ENCODE data around the gene RUNX3.

Gene RUNX3

DNA sequence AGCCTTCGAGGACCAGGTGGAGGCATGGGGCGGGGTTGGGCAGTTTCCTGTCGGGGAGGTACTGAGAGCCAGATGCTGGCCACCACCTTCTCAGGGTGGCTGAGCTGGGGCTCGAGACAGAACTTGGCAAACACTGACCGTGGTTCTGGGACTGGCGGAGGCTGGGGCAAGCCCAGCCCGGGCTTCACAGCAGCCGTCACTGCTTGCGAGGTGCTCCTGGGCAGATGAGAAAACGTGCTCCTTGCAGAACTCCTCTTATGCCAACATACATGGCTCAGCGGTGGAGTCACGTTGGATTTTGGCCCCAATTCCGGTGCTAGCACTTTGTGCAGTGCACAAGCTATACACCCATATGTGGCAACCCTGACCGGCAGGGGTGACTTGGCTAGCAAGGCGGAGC lies 69.2 kb downstream of the RUNX3 start:
- DNase-seq, result no peak

DNA sequence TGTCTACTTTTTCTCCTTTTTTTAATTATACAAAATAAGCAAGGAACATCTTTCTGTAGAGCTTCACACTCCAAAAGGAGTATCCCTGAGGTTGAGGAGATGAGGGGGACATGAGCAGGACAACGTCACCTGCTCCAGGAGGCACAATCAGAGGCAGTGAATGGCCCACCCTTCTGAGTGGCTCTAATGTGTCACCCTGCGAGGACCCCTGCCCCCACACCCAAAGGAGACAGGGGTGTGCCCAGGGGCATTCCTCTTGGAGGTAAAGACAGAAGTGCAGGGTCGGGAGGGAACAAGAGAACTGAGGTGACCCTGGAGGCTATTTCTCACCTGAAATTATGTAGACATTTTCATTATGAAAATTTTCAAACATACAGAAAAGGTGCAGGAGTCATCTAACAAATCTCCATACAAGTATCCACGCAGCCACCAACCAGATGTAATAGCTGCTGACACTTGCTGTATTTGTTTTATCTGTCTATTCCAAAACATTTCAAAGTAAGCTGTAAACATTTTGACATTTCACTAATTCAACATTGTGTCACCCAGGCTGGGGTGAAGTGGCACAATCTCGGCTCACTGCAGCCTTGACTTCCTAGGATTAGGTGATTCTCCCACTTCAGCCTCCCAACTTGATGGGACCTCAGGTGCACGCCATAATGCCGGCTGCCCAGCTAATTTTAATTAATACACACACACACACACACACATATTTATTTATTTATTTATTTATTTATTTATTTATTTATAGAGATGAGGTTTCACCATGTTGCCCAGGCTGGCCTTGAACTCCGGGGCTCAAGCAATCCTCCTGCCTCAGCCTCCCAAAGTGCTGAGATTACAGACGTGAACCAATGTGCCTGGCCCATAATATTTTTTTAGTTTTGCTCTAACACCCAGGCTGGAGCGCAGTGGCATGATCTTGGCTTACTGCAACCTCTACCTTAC lies 70.7 kb downstream of the RUNX3 start:
- DNase-seq, result no peak

DNA sequence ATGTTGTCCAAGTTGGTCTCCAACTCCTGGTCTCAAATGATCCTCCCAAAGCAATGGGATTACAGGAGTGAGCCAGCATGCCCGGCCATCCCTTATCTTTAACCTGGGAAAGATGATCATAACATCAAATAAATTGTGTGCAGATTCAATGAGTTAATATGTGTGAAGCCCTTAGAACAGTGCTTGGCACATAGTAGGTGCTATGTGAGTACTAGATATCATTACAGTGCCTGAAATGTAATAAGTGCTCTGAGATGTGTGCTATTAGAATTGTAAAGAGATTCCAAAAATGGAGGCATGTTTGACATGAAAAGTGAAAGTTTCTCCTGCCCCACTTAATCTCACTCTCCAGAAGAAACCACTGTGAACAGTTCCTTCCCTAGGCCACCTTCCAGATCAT lies 71.8 kb downstream of the RUNX3 start:
- DNase-seq, result no peak

DNA sequence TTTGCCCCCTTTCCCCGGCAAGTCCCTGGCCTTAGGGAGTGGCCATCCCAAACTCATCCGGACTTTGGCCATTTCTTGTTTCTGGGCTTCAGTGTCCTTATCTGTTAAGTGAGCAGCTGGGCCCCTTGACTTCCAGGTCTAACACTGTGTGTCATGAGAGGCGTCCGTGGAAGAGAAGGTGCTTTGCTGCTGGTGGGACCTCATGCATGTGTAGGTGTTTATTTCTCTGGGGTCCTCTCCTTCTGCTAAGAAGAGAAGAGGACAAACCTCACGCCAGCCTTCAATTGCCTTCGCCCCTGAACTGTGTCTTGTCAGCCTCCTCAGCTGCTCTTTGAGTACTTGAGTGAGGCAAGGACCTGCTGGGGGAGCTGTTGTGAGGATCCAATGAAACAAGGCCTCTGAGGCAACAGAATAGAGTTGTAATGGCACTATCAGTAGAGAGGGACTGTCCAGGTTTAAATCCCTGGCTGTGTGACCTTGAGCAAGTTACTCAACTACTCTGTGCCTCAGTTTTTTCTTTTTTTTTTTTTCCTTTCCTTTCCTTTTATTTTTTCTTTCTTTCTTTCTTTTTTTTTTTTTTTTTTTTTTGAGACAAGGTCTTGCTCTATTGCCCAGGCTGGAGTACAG lies 72.5 kb downstream of the RUNX3 start:
- DNase-seq, result no peak

DNA sequence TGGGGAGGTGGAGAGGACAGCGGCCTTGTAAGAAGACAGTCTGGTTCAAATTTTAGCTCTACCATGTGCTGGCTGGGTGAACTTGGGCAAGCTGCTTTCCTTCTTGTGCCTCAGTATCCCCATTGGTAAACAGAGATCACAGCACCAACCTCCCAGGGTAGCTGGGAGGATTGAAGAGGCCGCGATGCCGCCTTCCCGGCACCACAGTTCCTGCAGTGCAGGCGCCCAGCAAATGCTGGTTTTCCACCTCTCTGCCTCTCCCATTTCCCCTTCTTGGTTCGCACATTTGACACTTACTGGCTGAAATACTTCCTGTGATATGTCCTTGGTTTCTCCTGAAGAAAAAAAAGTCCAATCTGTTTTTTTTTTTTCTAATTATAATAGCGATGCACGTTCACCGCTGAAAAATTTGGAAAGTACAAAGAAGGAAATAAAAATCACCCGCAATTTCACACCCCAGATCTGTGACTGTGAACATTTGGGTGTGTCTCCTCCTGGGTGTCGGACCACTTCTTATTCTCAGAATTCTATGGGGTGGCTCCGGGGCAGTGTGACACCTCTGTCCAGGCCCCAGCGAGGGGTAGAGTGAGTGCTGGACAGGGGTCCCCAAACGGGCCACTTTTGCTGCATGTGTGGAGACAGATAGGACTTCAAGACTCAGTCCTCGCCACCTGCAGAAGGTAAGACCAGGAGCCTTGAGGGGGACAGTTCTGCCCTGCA lies 73.1 kb downstream of the RUNX3 start:
- DNase-seq, result no peak

DNA sequence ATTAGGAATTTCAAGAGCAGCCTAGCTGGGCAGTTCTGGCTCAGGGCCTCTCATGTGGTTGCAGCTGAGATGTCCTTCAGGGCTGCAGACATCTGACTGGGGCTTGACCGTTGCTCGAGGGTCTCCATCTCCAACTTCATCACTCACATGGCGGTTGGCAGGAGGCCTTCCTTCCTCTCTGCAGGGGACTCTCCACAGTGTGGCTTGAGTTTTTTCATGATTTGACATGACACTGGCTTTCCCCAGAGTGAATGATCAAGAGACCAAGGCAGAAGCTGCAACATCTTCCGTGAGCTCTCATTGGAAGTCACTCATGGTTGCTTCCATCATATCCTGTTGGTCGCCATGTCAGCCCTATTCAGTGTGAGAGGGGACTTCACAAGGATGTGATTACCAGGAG lies 74.6 kb downstream of the RUNX3 start:
- DNase-seq, result no peak

DNA sequence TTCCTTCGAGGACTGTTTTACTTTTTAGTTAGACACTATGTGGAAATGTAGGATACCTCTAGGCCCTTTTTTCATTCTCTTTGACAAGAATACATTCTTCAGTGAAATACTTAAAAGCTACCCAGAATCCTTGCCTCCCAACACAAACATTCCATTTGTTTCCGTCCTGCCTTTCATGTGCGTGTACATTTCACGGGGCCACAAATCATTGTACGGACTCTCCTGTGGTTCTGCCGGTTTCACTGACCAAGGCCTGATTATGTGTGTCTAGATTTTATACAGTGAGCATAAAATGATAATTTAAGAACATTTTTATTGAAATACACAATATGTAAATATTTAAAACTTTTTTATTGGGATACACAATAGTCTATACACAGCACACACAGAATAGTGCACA lies 76.4 kb downstream of the RUNX3 start:
- DNase-seq, result no peak

DNA sequence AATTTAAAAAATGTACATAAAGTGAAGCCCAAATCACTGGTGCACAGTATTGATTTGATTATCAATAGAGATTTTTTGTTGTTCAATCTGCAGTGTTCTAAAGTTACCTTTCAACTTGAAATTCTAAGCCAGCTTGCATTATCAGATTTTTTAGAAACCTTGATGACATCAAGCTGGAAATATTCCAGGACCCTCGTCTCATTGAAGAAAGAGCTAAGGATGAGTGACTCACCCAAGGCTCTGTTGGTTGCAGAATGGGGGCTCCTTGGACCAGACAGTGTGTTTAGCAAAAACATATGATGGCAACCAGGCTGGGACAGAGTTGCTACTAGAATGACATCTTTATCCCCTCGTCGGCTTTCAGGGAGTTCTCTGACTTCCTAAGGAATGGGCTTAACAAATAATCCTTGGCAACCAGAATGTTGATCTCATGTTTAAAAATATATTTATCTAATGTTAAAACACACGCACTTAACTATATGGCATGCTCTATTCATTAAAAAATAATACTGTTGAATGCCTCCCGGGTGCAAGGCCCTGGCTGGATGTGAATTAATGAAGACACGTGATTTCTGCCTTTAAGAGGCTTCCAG lies 79.7 kb downstream of the RUNX3 start:
- no peak for DNase-seq

DNA sequence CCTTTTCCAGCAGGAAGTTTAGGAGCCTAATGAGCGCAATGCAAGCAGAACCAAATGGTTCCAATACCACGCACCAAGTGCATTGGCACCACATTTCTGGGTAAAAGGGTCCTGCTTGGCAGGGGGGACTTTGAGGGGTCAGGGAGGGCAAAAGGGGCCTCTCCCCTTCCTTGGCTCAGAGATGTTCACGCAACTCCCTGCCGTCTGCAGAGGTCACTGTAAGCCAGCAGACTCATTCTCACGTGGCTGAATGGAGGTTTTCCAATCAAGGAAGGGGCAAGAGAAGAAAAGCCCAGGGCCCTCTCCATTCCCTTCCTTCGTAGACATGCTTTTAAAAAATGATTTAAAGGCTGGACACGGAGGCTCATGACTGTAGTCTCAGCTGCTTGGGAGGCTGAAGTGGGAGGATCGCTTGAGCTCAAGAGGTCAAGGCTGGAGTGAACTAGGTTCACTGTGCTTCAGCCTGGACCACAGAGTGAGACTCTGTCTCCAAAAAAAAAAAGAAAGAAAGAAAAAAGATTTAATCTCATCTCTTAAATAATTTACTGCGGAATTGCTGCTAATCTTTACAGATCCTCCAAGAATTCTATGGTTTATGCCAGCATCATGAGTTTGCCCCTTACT lies 80.3 kb downstream of the RUNX3 start:
- DNase-seq, result no peak
